HG03520 (cell line): Measurements from ENCODE around the gene ARVCF.

Experiments used
- ATAC-seq: cut with Tn5 transposase; IDR thresholded peaks from one replicate; pipeline ENCODE4 v1.9.1; 2021; ENCODE audit warnings: mild to moderate bottlenecking, moderate library complexity; ENCODE audit not compliant: unreplicated experiment

The ARVCF gene

GRCh38 chr22:20017622-20017958 lies 967 bp upstream of the ARVCF start:
- no peak for ATAC-seq

GRCh38 chr22:20015971-20016733 lies 471 bp downstream of the ARVCF start:
- no peak for ATAC-seq

GRCh38 chr22:20015187-20015625 lies 1.4 kb downstream of the ARVCF start:
- ATAC-seq, result no peak

- ATAC-seq, result no peak
Measured at GRCh38 chr22:20014526-20015186, 2.0 kb downstream of the ARVCF start.

DNA sequence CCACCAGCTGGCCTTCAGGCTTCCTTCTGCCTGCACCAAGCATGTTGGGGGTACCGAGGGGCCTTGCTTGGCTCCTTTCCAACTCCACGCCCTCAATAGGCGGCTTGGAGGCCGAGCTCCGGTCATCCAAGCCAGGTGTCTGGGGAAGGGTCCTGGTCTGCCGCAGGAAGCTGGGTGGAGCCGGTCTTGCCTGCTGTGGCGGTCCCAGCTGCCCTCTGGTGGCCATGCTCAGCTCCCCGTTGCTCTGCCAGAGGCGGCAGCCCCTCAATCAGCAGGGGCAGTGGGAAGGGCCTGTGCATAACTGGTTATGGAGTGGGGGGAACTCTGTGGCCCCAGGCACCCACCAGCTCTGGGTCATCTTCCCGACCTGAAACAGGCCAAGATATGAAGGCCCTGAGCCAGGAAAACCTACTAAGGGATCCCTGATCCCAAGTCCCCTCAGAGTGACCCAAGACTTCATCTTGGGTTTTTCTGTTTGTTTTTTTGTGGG lies 3.2 kb downstream of the ARVCF start:
- ATAC-seq, result no peak

DNA sequence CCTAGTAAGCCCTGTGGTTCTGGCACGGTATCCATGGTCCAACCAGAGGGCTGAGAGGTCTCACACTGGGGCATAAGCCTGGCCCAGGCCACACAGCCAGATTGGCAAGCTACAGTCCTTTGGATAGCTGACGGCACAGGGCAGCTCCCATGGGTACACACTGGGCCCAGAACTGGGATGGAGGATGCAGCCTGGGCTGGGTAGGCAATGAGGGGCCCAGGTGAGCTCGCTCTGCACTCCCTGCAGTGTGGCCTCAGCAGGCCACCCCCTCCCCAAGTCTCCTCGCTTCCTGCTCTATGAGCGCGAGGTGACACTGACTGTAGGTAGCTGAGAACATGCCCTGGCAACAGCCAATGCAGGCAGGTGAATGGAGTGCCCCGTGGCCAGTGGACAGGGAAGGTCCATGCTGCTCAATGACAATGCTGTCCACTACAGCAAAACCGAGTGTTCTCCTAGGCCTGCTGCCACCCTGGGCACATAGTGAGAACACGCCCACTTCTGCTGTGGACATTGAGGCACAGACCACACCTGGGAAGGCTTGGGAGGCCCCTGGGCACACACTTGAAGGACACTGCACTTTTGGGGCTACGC lies 3.8 kb downstream of the ARVCF start:
- ATAC-seq, result no peak

GRCh38 chr22:20011993-20012740 lies 4.5 kb downstream of the ARVCF start:
- ATAC-seq, result no peak

DNA sequence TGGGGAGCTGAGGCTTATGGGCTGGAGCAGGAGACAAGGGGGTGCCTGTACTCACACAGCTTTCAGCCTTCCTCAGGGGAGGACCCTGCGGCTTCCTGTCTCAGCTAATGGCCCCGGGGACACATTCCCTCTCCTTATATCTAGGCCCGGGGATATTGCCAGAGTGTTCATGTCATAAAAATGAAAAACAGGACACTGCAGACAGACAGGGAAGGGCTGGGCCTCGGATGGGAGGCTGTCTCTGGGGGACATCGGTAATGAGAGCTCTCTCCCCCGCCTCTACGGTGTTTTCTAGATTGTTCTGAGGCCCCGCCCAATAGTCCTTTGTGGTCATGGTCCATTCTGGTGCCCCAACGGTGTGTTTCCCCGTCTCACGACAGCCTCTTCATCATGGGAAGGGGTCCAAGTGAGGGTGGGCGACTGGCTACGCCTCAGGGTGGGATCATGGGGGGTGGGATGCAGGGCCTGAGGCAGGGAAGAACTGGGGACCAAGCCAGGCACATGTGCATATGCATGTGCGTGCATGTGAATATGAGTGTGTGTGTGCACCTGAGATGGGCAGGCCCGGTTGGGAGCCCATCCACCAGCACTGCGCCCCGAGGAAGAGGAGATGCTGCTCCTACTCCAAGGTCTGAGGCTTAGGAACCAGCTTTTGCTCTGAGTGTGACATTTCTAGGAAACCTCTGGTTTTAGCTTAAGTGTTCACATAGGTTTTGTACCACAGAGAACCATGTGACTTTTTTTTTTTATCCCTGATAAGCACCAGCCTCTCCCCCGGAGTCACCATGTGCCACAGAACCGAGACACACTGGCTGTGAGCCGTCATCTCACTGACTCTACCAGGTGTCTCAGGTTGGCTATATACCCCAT lies 5.3 kb downstream of the ARVCF start:
- ATAC-seq, result no peak

DNA sequence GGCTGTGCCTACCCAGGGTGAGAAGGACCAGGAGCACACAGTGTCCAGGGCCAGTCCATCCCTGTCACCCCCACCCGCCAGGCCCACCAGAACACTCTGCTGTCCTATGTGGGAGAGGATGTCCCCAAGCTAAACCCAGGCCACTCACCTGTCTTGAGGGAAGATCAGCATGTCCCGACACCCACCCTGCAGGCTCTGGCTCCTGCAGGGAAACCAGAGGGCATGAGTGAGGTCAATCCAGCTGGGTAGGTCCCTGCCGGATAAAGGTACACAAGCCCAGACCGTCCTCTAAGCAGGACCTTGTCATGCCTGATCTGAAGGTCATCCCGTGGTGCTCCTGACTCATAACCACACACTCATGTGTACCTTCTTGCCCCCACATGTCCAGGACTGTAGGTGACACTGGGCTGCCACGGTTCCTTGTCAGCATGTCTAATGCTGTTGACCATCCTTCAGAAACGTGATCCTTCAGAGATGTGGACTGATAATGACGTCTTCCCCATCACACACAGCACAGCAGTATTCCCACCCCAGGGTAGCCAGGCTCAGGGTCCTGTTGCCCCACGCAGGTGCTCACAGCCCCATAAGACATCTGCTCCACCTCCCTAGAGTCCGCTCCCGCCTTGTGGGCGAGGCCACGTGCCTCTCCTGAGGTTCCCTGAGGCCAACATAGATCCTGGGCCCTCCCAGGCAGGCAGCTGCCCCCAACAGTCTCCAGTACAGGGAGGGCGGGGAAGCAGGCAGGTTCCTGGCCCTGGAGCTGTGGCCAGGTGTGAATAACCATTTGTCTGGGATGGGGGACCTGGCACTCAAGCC lies 6.1 kb downstream of the ARVCF start:
- ATAC-seq, result no peak

DNA sequence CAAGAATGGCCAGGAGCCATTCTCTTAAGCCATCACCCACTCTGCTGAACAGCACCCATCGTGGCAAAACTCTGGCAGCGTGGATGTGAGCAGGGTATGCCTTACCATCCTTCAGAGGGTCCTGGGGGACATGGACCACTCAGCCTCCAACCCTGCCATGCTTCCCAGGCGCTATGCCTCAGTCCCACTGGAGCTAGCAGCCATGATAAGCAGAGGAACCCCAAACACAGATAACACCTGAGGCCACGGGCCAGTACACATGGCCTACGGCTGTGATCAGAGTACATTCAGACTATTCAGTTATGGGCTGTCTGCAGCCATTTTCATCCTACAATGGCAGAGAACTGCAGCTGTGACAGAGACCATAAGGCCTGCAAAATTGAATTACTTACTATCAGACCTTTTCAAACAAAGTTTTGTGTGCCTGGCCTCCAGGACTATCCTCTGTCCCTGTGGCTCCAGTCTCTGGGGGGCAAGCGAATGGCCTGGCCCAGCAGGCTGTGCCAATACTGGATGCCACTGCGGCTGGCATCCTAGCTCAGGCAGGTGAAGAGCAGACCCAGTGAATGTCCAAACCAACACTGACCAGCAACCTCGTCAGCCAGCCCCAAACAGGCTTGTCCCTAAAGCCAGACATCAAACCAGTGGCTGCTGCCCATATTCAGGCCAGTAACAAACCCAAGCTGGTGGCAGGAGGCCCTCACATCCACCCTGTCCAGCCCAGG lies 6.9 kb downstream of the ARVCF start:
- ATAC-seq, result no peak

DNA sequence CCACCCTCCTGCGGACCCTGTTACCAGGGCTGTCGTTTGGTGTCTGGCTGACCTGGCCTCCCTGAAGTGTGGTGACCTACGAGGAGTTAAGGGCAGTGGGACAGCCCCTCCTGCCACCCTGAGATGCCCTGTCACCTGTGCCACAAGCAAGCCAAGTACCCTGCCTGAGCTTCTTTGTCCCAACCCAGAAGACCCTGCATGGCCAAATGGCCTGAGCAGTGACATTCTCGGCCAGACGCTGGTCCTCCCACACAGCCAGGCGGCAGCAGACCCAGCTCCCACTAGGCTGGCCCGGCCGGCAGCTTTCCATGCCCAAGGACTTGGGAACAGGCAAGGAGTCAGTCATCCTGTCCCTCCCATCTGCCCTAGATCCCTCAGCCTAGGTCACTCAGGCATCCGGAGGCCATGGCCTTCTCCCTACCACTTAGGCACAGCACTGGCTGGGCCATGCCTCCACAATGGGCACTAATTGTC lies 7.6 kb downstream of the ARVCF start:
- no peak for ATAC-seq

DNA sequence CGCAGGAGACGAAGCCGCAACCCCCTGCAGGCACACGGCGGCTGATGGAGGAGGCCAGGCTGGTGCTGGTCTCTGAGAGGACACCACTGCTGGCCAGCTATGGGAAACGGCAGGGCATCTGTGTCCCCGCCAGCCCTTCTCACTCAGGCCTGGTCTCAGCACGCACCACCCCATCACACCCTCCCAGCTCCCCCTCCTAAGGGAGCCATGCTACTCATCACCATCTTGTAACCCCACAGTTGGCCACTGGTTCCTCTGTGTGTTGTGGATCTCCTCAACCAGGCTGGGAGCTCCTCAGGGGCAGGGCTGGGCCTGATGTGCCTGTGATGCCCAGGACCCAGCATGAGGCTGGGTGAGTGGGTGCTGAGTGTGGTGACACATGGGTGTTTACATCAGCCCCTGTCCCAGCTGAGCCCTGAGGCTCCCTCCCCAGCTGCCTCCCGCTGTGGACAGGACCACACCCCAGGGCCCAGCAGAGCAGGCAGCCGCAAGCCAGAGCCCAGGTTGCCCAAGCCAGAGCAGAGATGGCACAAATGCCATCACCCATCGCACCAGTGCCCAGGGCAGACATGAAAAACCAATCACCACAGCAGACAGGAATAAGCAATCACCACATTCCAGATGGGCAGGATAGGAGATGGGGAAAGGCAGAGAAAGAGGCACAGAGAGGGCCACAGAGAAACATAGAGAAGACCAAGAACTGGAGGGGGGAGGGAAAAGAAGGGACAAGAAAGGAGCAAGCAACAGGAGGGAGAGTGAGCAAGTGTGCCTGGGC lies 8.2 kb downstream of the ARVCF start:
- no peak for ATAC-seq

DNA sequence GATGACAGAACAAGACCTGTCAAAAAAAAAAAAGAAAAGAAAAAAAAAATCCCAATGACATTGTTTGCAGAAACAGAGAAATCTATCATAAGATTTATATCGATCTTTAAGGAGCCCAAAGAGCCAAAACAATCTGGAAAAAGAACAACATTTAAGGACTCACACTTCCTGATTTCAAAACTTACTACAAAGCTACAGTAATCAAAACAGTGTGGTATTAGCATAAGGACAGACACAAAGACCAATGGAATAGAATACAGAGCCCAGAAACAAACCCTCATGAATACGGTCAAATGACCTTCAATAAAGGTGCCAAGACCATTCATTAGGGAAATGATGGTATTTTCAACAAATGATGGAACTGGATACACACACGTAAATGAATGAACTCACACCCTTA lies 12.2 kb downstream of the ARVCF start:
- no peak for ATAC-seq

GRCh38 chr22:20003304-20003703 lies 13.3 kb downstream of the ARVCF start:
- ATAC-seq, result no peak

DNA sequence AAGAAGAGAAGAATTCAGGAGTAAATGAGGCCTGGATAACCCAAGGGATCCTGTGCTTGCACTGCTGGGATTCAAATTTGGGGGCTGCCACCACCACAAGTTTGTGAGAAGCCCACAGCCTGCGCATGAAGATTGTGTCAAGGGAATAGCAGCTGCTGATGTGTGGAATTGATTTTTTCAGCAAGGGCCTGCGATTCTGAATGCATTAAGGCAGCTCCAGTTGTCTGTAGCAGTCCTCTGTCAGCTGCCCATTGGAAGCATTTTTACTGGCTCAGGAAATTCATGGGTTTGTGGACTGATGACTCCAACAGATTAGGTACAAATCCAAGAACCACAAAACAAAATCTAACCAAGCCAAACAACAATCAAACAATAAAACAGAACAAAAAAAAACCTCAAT lies 14.0 kb downstream of the ARVCF start:
- ATAC-seq, result no peak

DNA sequence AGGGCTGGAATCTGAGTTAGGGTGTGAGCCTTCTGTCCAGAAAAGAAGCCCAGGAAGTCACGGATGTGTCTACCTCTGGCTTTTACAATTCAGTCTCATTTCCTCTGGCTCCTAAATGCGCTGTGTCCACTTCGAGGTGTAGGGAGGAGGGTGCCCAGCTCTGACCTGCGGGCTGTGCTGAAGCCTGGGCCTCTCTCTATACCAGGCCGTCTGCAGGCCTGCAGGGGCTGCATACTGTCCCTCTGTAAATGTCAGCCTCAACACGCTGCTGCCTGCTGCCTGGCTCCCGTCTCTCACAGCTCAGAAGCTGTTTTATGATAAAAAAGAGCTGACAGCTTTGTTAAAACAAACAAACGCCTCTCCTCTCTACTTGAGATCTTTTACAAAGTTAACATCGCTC lies 14.5 kb downstream of the ARVCF start:
- ATAC-seq, result no peak

GRCh38 chr22:20001082-20001638 lies 15.5 kb downstream of the ARVCF start:
- no peak for ATAC-seq
